Prostate gland (tissue), 2 donors: ENCODE results near the gene MAP4. TPM values are rescaled to one million over a fixed set of nuclear protein-coding genes. Genes with fewer than 3 reads are reported as not detected.

Source experiments
- DNase-seq: peaks from one replicate; pipeline ENCODE4 v3.0.0-alpha.2; 2019; ENCODE audit warnings: low spot score
- H3K27ac ChIP-seq, 2 donors: fragments of 200-600 bp; sonication (generic); 2 replicates each; pipeline ENCODE4 v1.5.1; 2017 to 2019
- H3K27me3 ChIP-seq: fragments of 200-600 bp; sonication (generic); replicated peaks from 2 replicates; pipeline ENCODE4 v1.5.1; 2019; ENCODE audit not compliant: insufficient read depth
- H3K36me3 ChIP-seq, 2 donors: fragments of 200-600 bp; sonication (generic); 1 replicate in 1 of 2; 2 replicates in 1 of 2; pipeline versions ENCODE4 v1.5.1 to v1.8.1; 2017 to 2019
- H3K4me1 ChIP-seq: fragments of 200-600 bp; sonication (generic); replicated peaks from 2 replicates; pipeline ENCODE4 v1.5.1; 2019
- H3K4me3 ChIP-seq, 2 donors: fragments of 200-600 bp; sonication (generic); 2 replicates each; pipeline ENCODE4 v1.5.1; 2017 to 2019
- H3K9me3 ChIP-seq: fragments of 200-600 bp; sonication (generic); 2 replicates; pipeline ENCODE4 v1.5.1; 2017
- POLR2A ChIP-seq: fragments of 450-650 bp; IDR thresholded peaks from one replicate; pipeline ENCODE4 v1.6.1; 2016; ENCODE audit warnings: antibody characterized with exemption, mild to moderate bottlenecking
- POLR2AphosphoS5 ChIP-seq: sonication (generic); formaldehyde crosslinking; IDR thresholded peaks from one replicate; pipeline ENCODE4 v1.6.1; 2017; ENCODE audit warnings: antibody characterized with exemption
- WGBS: methylation state at CpG from one replicate; pipeline ENCODE4 v1.1.5; 2018; 5-methylcytosine and 5-hydroxymethylcytosine counted together
- intact Hi-C: fragments of 100-400 bp; cut with DNase I; formaldehyde crosslinking; loops from one replicate; pipeline ENCODE4 v1.14.2; 2022
- total RNA-seq, 2 donors: library from RNA; depleted of rRNA; stranded (reverse); fragments of >200 nt; gene quantifications; one replicate each; pipeline ENCODE4 v1.1.0, GENCODE V29; 2016
- TF ChIP-seq, protein P1 (sequence below), 4 experiments: fragments of 200-600 bp in 2 of 4; fragments of 450-650 bp in 2 of 4; sonication (generic) in 2 of 4; IDR thresholded peaks; 1 replicate in 3 of 4; 2 replicates in 1 of 4; pipeline ENCODE4 v1.5.1; 2016 to 2019; ENCODE audit warnings: antibody characterized with exemption in 4 of 4, mild to moderate bottlenecking in 2 of 4, moderate library complexity in 2 of 4

Gene MAP4
- total RNA-seq, 2 donors from 2014 or later, result 74.3 to 230 TPM

DNA sequence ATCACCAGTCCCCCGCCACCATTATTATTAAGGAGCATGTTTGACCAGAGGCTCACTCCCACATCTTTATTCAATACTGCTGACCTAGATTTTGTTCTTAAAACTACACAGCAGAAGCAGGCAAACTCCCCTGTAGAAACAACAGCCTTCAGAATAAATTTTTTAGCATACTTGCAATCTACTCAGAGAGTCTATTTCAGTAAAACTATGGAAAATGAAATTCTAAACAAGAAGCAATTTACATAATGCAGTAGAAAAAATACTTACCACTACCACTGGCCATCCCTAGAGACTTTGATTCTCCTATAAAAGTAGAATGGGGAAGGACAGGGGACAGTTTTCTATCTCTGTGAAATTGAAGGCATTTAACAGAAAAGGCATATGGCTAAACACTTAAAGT, 76.0 kb downstream of the MAP4 start:
- intact Hi-C loops, result no loop called here
- 31% methylated on average over 1 of the region's 1 CpG for WGBS
- H3K9me3 ChIP-seq, result no peaks in the 10 kb centered on the region
- no peaks in the 10 kb centered on the region for H3K4me1 ChIP-seq
- no peak for TF ChIP-seq POLR2A
- TF ChIP-seq POLR2AphosphoS5, result no peak
- TF ChIP-seq, protein P1, sequence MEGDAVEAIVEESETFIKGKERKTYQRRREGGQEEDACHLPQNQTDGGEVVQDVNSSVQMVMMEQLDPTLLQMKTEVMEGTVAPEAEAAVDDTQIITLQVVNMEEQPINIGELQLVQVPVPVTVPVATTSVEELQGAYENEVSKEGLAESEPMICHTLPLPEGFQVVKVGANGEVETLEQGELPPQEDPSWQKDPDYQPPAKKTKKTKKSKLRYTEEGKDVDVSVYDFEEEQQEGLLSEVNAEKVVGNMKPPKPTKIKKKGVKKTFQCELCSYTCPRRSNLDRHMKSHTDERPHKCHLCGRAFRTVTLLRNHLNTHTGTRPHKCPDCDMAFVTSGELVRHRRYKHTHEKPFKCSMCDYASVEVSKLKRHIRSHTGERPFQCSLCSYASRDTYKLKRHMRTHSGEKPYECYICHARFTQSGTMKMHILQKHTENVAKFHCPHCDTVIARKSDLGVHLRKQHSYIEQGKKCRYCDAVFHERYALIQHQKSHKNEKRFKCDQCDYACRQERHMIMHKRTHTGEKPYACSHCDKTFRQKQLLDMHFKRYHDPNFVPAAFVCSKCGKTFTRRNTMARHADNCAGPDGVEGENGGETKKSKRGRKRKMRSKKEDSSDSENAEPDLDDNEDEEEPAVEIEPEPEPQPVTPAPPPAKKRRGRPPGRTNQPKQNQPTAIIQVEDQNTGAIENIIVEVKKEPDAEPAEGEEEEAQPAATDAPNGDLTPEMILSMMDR (IDR thresholded peaks at IDR 0.05), result no peak
- no peak for DNase-seq
- H3K4me3 ChIP-seq, result no peak overlapping the region
- H3K27me3 ChIP-seq, result no peaks in the 10 kb centered on the region
- no peak overlapping the region for H3K27ac ChIP-seq
- no peaks in the 10 kb centered on the region for H3K36me3 ChIP-seq

DNA sequence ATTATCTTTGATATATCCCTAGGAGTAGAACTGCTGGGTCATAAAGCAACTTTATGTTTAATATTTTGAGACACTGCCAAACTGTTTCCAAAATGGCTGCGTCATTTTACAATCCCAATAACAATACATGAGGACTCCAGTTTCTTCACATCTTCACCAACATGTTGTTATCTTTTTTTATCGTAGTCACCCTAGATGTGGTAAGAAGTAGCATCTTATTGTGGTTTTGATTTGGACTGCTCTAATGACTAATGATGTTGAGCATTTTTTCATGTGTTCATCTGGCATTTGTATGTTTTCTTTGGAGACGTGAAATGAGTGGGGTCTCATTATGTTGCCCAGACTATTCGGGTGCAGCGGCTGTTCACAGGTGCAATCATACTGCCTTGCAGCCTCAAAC, 83.8 kb downstream of the MAP4 start:
- intact Hi-C loops, result no loop called here
- TF ChIP-seq, protein P1 (IDR thresholded peaks at IDR 0.05), result no peak

DNA sequence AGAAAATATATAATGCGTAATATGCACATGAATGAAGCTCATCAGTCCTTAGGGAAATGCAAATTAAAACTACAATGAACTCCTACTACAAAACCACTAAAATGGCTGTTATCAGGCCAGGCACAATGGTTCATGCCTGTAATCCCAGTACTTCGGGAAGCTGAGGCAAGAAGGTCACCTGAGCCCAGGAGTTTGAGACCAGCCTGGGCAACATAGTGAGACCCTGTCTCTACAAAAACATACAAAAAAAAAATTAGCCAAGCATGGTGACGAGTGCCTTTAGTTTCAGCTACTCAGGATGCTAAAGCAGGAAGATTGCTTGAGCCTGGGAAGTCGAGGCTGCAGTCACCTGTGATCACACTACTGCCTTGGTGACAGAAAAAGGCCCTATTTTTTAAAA, 85.2 kb downstream of the MAP4 start:
- intact Hi-C loops, result no loop called here
- H3K36me3 ChIP-seq, result peaks cover 4 to 9% of the 10 kb centered on the region in 2 donors
- no peak overlapping the region for H3K4me3 ChIP-seq
- no peaks in the 10 kb centered on the region for H3K4me1 ChIP-seq
- no peak overlapping the region for H3K27ac ChIP-seq
- DNase-seq, result no peak
- H3K9me3 ChIP-seq, result no peaks in the 10 kb centered on the region
- TF ChIP-seq POLR2A, result no peak
- TF ChIP-seq POLR2AphosphoS5, result no peak
- TF ChIP-seq, protein P1 (IDR thresholded peaks at IDR 0.05), result no peak
- H3K27me3 ChIP-seq, result no peaks in the 10 kb centered on the region
- WGBS, result 93% methylated on average over 4 of the region's 4 CpGs

More for the DNA sequence above, 83.8 kb downstream of the MAP4 start:
- Histone ChIP-seq H3K9me3 (no peaks in the 10 kb centered on the region), H3K36me3 (peaks cover 0 to 6% of the 10 kb centered on the region in 2 donors), H3K27me3 (no peaks in the 10 kb centered on the region), H3K4me1 (no peaks in the 10 kb centered on the region), H3K4me3 (no peak overlapping the region), H3K27ac (no peak overlapping the region)
- no peak for DNase-seq
- WGBS, result 94% methylated on average over 5 of the region's 5 CpGs

DNA sequence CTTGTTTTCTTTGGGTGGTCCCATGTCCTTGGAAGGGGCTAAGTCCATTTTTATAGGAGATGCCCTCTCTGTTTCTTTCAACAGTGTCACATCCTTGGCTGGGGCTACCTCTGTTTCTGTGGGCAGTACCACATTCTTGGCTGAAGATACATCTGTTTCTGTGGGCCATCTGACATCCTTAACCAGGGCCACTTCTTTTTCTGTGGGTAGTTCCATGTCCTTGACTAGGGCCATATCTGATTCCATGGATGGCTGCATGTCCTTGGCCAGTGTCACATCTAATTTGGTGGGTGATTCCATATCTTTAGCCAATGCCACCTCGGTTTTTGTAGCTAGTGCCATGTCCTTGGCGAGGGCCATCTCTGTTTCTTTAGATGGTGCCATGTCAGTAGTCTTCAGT, 99.5 kb downstream of the MAP4 start:
- no peak overlapping the region for H3K27ac ChIP-seq
- DNase-seq, result no peak
- H3K36me3 ChIP-seq, result peaks cover 0 to 5% of the 10 kb centered on the region in 2 donors
- TF ChIP-seq, protein P1 (IDR thresholded peaks at IDR 0.05), result no peak
- TF ChIP-seq POLR2A (no peak), POLR2AphosphoS5 (no peak)
- 97% methylated on average over 2 of the region's 2 CpGs for WGBS
- H3K27me3 ChIP-seq, result no peaks in the 10 kb centered on the region
- intact Hi-C loops, result no loop called here
- no peaks in the 10 kb centered on the region for H3K4me1 ChIP-seq
- H3K4me3 ChIP-seq, result no peak overlapping the region
- no peaks in the 10 kb centered on the region for H3K9me3 ChIP-seq

DNA sequence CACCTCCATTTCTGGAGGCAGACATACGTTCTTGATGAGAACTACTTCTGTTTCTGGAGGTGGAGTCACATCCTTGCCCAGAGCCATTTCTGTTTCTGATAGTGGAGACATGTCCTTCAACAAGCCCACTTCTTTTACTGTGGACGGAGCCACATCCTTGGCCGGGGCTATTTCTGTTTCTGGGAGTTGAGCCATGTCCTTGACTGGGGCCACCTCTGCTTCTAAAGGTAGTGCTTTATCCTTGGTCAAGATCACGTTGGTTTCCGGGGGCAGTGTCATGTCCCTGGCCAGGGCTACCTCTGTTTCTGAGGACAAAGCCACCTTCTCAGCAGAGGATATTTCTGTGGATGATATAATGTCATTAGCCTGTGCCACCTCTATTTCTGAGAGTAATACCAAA, 100.0 kb downstream of the MAP4 start:
- Histone ChIP-seq H3K36me3 (peaks cover 0 to 5% of the 10 kb centered on the region in 2 donors), H3K27ac (no peak overlapping the region), H3K4me3 (no peak overlapping the region), H3K27me3 (no peaks in the 10 kb centered on the region), H3K9me3 (no peaks in the 10 kb centered on the region), H3K4me1 (no peaks in the 10 kb centered on the region)
- 92% methylated on average over 5 of the region's 5 CpGs for WGBS
- no peak for DNase-seq
- TF ChIP-seq, protein P1 (IDR thresholded peaks at IDR 0.05), result no peak
- no peak for TF ChIP-seq POLR2AphosphoS5
- no peak for TF ChIP-seq POLR2A
- intact Hi-C loops, result no loop called here
